Glutamatergic neuron (in vitro differentiated cells): Measurements from ENCODE around the gene FOXD2. TPM values are rescaled to one million over a fixed set of nuclear protein-coding genes. Genes with fewer than 3 reads are reported as not detected.

ENCODE experiments used
- DNase-seq: peaks from one replicate; pipeline ENCODE4 v3.0.0; 2022
- H3K27ac Mint-ChIP-seq: one replicate; pipeline ENCODE4 v1.8.0; 2020; ENCODE audit warnings: mild to moderate bottlenecking, mixed read lengths, inconsistent platforms; ENCODE audit not compliant: unreplicated experiment
- H3K27me3 Mint-ChIP-seq: one replicate; pipeline ENCODE4 v1.8.0; 2020; ENCODE audit warnings: mild to moderate bottlenecking, moderate library complexity, mixed read lengths, inconsistent platforms; ENCODE audit not compliant: unreplicated experiment
- H3K36me3 Mint-ChIP-seq: one replicate; pipeline ENCODE4 v1.8.0; 2020; ENCODE audit warnings: mild to moderate bottlenecking, mixed read lengths, inconsistent platforms; ENCODE audit not compliant: unreplicated experiment
- H3K4me1 Mint-ChIP-seq: one replicate; pipeline ENCODE4 v1.8.0; 2020; ENCODE audit warnings: mild to moderate bottlenecking, low read depth, mixed read lengths, inconsistent platforms; ENCODE audit not compliant: unreplicated experiment
- H3K4me3 Mint-ChIP-seq: one replicate; pipeline ENCODE4 v1.8.0; 2020; ENCODE audit warnings: mild to moderate bottlenecking, mixed read lengths, inconsistent platforms; ENCODE audit not compliant: unreplicated experiment
- H3K9me3 Mint-ChIP-seq: one replicate; pipeline ENCODE4 v1.8.0; 2020; ENCODE audit warnings: mild to moderate bottlenecking, moderate library complexity, mixed read lengths, inconsistent platforms; ENCODE audit not compliant: unreplicated experiment
- total RNA-seq: library from RNA; stranded (reverse); fragmentation: NEBNext Ultra II Directional; extraction: Animal tissue kit (Norgen Biotek cat#: 25700); gene quantifications from one replicate; pipeline ENCODE4 v1.2.1, GENCODE V29; 2021; ENCODE audit not compliant: unreplicated experiment
- TF ChIP-seq, protein P1 (sequence below): fragments of 200-600 bp; sonication (generic); IDR thresholded peaks from one replicate; pipeline ENCODE4 v1.5.0; 2021; ENCODE audit not compliant: partially characterized antibody, unreplicated experiment

The FOXD2 gene
- total RNA-seq, 1 donor from 2014 or later: not detected

DNA sequence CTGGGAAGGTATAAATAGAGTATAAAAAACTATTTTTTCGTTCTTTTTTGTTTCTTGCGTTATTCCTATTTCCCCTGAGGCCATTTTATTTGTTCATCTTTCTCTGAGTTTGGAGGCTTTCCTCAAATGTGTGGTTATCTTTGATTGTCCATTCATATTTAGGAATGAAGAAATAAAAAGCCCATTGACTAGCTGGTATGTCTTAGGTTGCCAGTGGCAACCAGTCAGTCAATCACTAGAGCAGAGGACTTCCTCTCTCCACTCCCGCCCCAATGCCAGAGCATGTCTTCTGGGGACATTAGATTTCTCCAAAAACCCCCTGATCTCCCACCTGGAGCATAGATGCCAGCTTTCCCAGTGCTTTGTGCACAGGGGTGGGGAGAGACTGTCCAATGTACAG, 42.4 kb upstream of the FOXD2 start:
- Mint-ChIP-seq H3K27me3 (peaks cover 2% of the 10 kb centered on the region), H3K9me3 (peaks cover 5% of the 10 kb centered on the region), H3K4me3 (no peak overlapping the region), H3K27ac (no peak overlapping the region), H3K36me3 (no peaks in the 10 kb centered on the region), H3K4me1 (peaks cover 1% of the 10 kb centered on the region)
- no peak for DNase-seq
- TF ChIP-seq, protein P1, sequence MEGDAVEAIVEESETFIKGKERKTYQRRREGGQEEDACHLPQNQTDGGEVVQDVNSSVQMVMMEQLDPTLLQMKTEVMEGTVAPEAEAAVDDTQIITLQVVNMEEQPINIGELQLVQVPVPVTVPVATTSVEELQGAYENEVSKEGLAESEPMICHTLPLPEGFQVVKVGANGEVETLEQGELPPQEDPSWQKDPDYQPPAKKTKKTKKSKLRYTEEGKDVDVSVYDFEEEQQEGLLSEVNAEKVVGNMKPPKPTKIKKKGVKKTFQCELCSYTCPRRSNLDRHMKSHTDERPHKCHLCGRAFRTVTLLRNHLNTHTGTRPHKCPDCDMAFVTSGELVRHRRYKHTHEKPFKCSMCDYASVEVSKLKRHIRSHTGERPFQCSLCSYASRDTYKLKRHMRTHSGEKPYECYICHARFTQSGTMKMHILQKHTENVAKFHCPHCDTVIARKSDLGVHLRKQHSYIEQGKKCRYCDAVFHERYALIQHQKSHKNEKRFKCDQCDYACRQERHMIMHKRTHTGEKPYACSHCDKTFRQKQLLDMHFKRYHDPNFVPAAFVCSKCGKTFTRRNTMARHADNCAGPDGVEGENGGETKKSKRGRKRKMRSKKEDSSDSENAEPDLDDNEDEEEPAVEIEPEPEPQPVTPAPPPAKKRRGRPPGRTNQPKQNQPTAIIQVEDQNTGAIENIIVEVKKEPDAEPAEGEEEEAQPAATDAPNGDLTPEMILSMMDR: no peak

DNA sequence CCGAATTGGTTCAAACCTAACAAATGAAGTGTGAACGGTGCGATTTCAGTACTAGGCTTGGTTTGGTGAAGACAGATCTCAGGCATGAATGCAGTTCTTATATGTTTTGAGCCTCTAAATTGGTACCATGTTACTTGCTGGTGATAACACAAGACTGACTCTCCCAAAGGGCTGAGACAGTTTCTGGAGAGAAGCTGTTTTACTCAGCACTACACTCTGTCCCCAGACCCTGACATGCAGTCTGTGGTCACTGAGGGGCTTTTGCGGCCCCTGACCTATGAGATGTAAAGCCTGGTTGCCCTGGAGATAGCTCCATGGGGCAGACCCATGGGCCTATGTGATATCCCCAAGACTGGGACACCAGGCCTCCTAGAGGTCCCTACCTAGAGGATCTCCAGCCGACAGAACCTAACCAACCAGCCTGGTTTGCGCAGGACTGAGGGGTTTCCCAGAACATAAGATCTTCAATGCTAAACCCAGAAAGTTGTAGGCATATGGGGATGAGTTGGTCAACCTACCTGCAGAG, 41.1 kb upstream of the FOXD2 start:
- peaks cover 2% of the 10 kb centered on the region for H3K27me3 Mint-ChIP-seq
- TF ChIP-seq, protein P1: no peak

DNA sequence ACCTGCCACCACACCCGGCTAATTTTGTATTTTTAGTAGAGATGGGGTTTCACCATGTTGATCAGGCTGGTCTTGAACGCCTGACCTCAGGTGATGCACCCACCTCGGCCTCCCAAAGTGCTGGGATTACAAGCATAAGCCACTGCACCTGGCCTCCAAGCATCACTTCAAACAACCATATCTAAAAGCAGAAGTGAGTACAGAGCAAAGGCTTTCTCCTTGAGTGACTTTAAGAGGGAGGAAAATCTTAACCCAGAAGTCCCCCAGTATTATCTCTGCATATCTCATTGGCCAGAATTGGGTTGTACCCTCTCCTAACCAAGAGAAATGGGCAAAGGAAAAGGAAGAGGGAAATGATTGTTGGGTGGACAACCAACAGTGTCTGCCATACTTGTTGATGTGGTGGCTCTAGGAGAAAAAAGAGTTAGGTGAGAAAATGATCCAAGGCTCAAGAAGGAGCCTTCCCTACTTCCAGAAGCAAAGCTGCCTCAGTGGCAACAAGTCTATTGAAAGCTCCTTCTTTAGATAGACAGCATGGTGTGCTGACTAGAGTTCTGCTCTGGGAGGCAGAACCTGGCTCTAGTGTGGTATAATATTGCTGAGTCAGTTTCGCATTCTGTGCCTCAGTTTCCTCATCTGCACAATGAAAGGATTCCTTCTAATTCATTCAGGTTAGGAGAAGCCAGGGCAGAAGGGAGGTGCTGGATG, 38.6 kb upstream of the FOXD2 start:
- Mint-ChIP-seq H3K27me3 (no peaks in the 10 kb centered on the region), H3K4me1 (no peaks in the 10 kb centered on the region), H3K36me3 (no peaks in the 10 kb centered on the region), H3K27ac (no peak overlapping the region), H3K4me3 (no peak overlapping the region), H3K9me3 (no peaks in the 10 kb centered on the region)
- TF ChIP-seq, protein P1: no peak
- no peak for DNase-seq

More for the DNA sequence above, 41.1 kb upstream of the FOXD2 start:
- H3K36me3 Mint-ChIP-seq: no peaks in the 10 kb centered on the region
- peaks cover 1% of the 10 kb centered on the region for H3K4me1 Mint-ChIP-seq
- no peak for DNase-seq
- H3K4me3 Mint-ChIP-seq: no peak overlapping the region
- peaks cover 5% of the 10 kb centered on the region for H3K9me3 Mint-ChIP-seq
- no peak overlapping the region for H3K27ac Mint-ChIP-seq

DNA sequence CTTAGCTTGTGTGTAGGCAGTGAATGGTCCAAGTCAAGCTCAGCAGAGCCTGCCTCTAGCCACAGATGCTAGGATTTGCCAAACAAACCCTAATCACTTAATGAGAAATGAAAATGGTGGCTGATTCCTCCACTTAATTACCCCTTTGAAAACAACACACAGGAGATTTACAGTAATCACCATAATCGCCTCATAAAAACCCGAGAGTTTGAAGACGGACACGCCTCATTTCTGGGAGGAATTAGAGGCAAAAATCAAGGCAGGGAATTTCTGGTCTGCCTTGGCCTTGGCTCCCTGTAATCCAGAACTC, 38.0 kb upstream of the FOXD2 start:
- DNase-seq: no peak
- TF ChIP-seq, protein P1: no peak
- no peak overlapping the region for H3K27ac Mint-ChIP-seq
- no peaks in the 10 kb centered on the region for H3K9me3 Mint-ChIP-seq
- no peak overlapping the region for H3K4me3 Mint-ChIP-seq
- no peaks in the 10 kb centered on the region for H3K27me3 Mint-ChIP-seq
- H3K36me3 Mint-ChIP-seq: no peaks in the 10 kb centered on the region
- no peaks in the 10 kb centered on the region for H3K4me1 Mint-ChIP-seq

DNA sequence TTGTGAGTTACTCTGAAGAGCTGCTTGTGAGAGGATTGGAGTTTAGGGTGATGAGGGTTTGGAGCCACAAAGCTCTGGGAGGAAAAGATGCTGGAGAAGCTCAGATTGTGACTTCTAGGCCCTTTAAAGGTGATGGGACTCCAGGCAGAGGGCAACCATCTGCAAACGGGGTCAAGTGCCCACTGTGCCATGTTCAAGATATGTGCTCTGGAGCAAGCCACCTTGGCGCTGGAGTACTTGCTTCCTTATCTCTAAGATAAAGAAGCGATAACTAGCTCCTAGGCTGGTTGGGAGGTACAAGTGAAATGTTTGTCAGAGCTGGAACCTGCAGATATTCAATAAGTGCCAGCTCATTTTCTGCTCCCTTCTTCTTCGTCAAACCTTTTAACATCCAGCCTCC, 36.1 kb upstream of the FOXD2 start:
- H3K4me3 Mint-ChIP-seq: no peak overlapping the region
- TF ChIP-seq, protein P1: no peak

More for the DNA sequence above, 36.1 kb upstream of the FOXD2 start:
- H3K36me3 Mint-ChIP-seq: no peaks in the 10 kb centered on the region
- H3K9me3 Mint-ChIP-seq: no peaks in the 10 kb centered on the region
- H3K4me1 Mint-ChIP-seq: no peaks in the 10 kb centered on the region
- H3K27me3 Mint-ChIP-seq: peaks cover 3% of the 10 kb centered on the region
- H3K27ac Mint-ChIP-seq: no peak overlapping the region
- DNase-seq: no peak
